H1 (cell line): ENCODE results near the gene SLC35F6. TPM values are rescaled to one million over a fixed set of nuclear protein-coding genes. Genes with fewer than 3 reads are reported as not detected.

Source experiments
- BACH1 ChIP-seq: IDR thresholded peaks from 2 replicates; pipeline ENCODE4 v1.6.1; 2012; ENCODE audit warnings: low read length, improper control_type of control experiment
- CREB1 ChIP-seq: IDR thresholded peaks from 2 replicates; pipeline ENCODE4 v1.6.1; 2012; ENCODE audit warnings: inconsistent platforms
- JUN ChIP-seq: IDR thresholded peaks from 2 replicates; pipeline ENCODE4 v1.6.1; 2011; ENCODE audit warnings: low read depth, mild to moderate bottlenecking, improper control_type of control experiment, low read length
- KDM4A ChIP-seq: IDR thresholded peaks from one replicate; pipeline ENCODE4 v1.7.1; 2012; ENCODE audit warnings: low read depth, mild to moderate bottlenecking, moderate library complexity, low read length, inconsistent platforms; ENCODE audit not compliant: severe bottlenecking
- MAFK ChIP-seq: IDR thresholded peaks from 2 replicates; pipeline ENCODE4 v1.6.1; 2012; ENCODE audit warnings: low read depth, mild to moderate bottlenecking, improper control_type of control experiment, low read length
- POLR2AphosphoS5 ChIP-seq: IDR thresholded peaks from 2 replicates; pipeline ENCODE4 v1.6.1; 2011; ENCODE audit warnings: low read depth, low read length
- POU5F1 ChIP-seq: IDR thresholded peaks from 2 replicates; pipeline ENCODE4 v1.6.1; 2011; ENCODE audit warnings: low read depth, mild to moderate bottlenecking, low read length, moderate library complexity
- SP1 ChIP-seq: IDR thresholded peaks from 2 replicates; pipeline ENCODE4 v1.6.1; 2011; ENCODE audit warnings: low read depth, low read length
- TAF1 ChIP-seq: IDR thresholded peaks from 2 replicates; pipeline ENCODE4 v1.6.1; 2011; ENCODE audit warnings: mild to moderate bottlenecking, low read depth, low read length
- TAF7 ChIP-seq: optimal IDR thresholded peaks from 2 replicates; pipeline ENCODE3; 2011; ENCODE audit warnings: low read depth, mild to moderate bottlenecking, inconsistent platforms, low read length, moderate library complexity, borderline replicate concordance
- ZNF274 ChIP-seq: IDR thresholded peaks from 2 replicates; pipeline ENCODE4 v1.7.0; 2012; ENCODE audit warnings: low read length, borderline replicate concordance; ENCODE audit errors: extremely low read depth
- polyA plus RNA-seq, 7 experiments: library from polyadenylated mRNA; depleted of rRNA in 3 of 7; stranded (reverse) in 5 of 7; unstranded in 2 of 7; fragments of >200 nt in 5 of 7; fragments of 200-250 nt in 2 of 7; gene quantifications; 1 replicate in 5 of 7; 2 replicates in 1 of 7; 4 replicates in 1 of 7; pipeline versions ENCODE4 v1.2.1 to v1.2.3, GENCODE V29; 2011 to 2013; ENCODE audit warnings: missing spikeins in 2 of 7, mixed read lengths in 2 of 7
- total RNA-seq: library from RNA; stranded (reverse); fragmentation: NEBNext Ultra II Directional; extraction: Animal tissue kit (Norgen Biotek cat#: 25700); gene quantifications from 2 replicates; pipeline ENCODE4 v1.2.1, GENCODE V29; 2021
- TF ChIP-seq, protein P1 (sequence below): fragments of 300-600 bp; sonication (generic); IDR thresholded peaks from 2 replicates; pipeline ENCODE4 v1.7.1; 2012; ENCODE audit warnings: low read length, moderate library complexity, mild to moderate bottlenecking, inconsistent platforms; ENCODE audit not compliant: insufficient replicate concordance
- TF ChIP-seq, protein P2 (sequence below): IDR thresholded peaks from 2 replicates; pipeline ENCODE4 v1.6.1; 2012; ENCODE audit warnings: inconsistent platforms

SLC35F6 gene
- total and polyA plus RNA-seq, 2 of the 8 experiments (the other 6 are each of a cell fraction or from before 2014, with no cell fraction given), result 11.2 to 13.5 TPM

DNA sequence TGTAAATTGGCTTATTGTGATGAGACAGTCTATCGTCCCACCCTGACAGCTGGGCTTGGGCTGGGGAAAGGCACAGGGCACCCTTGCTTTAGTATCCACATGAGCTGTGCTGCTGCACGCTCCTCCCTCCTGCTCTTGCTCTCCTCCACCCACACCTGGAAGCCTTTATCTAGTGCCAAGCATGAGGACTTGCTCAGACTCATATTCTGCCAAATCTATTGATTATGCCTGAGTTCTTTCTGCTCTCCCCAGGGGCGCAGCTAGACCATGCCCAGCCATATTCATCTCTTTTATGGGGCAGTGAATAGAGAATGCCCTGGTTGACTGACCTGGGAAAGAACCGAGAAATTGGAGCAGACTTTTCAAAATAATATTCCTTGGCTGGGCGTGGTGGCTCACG is 54.9 kb downstream of the SLC35F6 start (continued):
- TF ChIP-seq, protein P1, sequence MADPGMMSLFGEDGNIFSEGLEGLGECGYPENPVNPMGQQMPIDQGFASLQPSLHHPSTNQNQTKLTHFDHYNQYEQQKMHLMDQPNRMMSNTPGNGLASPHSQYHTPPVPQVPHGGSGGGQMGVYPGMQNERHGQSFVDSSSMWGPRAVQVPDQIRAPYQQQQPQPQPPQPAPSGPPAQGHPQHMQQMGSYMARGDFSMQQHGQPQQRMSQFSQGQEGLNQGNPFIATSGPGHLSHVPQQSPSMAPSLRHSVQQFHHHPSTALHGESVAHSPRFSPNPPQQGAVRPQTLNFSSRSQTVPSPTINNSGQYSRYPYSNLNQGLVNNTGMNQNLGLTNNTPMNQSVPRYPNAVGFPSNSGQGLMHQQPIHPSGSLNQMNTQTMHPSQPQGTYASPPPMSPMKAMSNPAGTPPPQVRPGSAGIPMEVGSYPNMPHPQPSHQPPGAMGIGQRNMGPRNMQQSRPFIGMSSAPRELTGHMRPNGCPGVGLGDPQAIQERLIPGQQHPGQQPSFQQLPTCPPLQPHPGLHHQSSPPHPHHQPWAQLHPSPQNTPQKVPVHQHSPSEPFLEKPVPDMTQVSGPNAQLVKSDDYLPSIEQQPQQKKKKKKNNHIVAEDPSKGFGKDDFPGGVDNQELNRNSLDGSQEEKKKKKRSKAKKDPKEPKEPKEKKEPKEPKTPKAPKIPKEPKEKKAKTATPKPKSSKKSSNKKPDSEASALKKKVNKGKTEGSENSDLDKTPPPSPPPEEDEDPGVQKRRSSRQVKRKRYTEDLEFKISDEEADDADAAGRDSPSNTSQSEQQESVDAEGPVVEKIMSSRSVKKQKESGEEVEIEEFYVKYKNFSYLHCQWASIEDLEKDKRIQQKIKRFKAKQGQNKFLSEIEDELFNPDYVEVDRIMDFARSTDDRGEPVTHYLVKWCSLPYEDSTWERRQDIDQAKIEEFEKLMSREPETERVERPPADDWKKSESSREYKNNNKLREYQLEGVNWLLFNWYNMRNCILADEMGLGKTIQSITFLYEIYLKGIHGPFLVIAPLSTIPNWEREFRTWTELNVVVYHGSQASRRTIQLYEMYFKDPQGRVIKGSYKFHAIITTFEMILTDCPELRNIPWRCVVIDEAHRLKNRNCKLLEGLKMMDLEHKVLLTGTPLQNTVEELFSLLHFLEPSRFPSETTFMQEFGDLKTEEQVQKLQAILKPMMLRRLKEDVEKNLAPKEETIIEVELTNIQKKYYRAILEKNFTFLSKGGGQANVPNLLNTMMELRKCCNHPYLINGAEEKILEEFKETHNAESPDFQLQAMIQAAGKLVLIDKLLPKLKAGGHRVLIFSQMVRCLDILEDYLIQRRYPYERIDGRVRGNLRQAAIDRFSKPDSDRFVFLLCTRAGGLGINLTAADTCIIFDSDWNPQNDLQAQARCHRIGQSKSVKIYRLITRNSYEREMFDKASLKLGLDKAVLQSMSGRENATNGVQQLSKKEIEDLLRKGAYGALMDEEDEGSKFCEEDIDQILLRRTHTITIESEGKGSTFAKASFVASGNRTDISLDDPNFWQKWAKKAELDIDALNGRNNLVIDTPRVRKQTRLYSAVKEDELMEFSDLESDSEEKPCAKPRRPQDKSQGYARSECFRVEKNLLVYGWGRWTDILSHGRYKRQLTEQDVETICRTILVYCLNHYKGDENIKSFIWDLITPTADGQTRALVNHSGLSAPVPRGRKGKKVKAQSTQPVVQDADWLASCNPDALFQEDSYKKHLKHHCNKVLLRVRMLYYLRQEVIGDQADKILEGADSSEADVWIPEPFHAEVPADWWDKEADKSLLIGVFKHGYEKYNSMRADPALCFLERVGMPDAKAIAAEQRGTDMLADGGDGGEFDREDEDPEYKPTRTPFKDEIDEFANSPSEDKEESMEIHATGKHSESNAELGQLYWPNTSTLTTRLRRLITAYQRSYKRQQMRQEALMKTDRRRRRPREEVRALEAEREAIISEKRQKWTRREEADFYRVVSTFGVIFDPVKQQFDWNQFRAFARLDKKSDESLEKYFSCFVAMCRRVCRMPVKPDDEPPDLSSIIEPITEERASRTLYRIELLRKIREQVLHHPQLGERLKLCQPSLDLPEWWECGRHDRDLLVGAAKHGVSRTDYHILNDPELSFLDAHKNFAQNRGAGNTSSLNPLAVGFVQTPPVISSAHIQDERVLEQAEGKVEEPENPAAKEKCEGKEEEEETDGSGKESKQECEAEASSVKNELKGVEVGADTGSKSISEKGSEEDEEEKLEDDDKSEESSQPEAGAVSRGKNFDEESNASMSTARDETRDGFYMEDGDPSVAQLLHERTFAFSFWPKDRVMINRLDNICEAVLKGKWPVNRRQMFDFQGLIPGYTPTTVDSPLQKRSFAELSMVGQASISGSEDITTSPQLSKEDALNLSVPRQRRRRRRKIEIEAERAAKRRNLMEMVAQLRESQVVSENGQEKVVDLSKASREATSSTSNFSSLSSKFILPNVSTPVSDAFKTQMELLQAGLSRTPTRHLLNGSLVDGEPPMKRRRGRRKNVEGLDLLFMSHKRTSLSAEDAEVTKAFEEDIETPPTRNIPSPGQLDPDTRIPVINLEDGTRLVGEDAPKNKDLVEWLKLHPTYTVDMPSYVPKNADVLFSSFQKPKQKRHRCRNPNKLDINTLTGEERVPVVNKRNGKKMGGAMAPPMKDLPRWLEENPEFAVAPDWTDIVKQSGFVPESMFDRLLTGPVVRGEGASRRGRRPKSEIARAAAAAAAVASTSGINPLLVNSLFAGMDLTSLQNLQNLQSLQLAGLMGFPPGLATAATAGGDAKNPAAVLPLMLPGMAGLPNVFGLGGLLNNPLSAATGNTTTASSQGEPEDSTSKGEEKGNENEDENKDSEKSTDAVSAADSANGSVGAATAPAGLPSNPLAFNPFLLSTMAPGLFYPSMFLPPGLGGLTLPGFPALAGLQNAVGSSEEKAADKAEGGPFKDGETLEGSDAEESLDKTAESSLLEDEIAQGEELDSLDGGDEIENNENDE, result no peak
- TF ChIP-seq TAF1, result no peak
- TF ChIP-seq SP1, result no peak
- TF ChIP-seq POU5F1, result no peak
- TF ChIP-seq ZNF274, result no peak
- TF ChIP-seq MAFK, result no peak
- TF ChIP-seq JUN, result no peak
- no peak for TF ChIP-seq BACH1
- no peak for TF ChIP-seq TAF7
- TF ChIP-seq CREB1, result no peak
- TF ChIP-seq KDM4A, result no peak
- TF ChIP-seq, protein P2, sequence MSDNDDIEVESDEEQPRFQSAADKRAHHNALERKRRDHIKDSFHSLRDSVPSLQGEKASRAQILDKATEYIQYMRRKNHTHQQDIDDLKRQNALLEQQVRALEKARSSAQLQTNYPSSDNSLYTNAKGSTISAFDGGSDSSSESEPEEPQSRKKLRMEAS, result no peak
- TF ChIP-seq POLR2AphosphoS5, result no peak
- TF ChIP-seq, all 59 proteins: peak for 0
